ENCODE data around the gene NFE2. TPM values are rescaled to one million over a fixed set of nuclear protein-coding genes. Genes with fewer than 3 reads are reported as not detected.
A peak's percentile ranks its signal among the peaks of the same experiment; 100 is the strongest.

NFE2 gene
- total RNA-seq, 1 donor from 2014 or later, result 4.3 TPM

DNA sequence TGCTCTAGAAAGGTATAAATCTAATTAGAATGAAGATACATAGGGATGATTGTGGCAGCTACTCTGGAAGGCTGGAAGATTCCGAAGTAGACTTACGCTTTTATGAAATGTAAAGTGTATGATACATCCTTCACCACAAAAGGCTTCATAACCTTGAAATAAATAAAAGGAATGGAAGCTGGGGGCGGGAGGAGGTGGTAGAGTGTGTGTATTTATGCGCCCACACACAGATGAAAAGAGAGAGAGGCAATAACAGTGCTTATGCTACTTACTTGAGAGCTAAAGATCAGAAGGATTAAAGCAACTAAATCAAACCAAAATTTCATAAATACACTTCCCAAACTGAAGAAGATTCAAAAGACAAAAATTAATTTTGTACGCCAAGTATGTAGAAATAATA lies 51.3 kb downstream of the NFE2 start:
- DNase-seq, result no peak

DNA sequence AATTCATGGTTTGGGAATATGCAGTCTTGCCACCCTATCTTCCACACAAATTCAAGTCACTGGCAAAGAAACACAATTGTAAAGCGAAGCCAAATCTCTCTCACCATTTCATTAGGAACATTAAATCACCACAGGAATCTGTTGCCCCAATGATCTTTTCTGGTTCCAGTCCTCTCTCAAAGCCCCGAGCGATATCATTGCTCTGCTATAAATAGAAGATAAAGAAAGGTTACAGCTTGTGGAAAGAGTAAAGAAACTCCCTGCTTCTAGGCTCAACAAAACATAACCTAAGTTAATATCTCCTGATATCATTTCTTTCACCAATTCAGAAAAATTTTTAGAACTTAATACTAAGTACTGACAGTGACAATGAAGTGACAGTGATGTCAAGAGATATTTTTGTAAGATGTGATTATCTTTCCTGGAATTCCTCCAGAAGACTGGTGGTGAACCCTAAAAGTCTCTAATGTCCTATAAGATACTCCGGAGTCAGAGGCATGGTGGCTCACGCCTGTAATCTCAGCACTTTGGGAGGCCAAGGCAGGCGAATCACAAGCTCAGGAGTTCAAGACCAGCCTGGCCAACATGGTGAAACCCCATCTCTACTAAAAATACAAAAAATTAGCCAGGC lies 54.7 kb downstream of the NFE2 start:
- DNase-seq, result no peak

Small RNAs within 50 kb of the gene (small RNA-seq; reads per million reads assigned to genes)
- 174 reads per million, percentile 97 among the genes with 10 or more reads in this experiment for gene MIR148B (ENCODE audit: low replicate concordance)
- gene RN7SL390P (ENCODE audit: low replicate concordance), result not detected
- not detected for gene RN7SL744P (ENCODE audit: low replicate concordance)
- not detected for gene RNU6-950P (ENCODE audit: low replicate concordance)

Other genes starting within 250 kb of the NFE2 start
- gene HOXC4, start 247.2 kb downstream of the NFE2 start, total RNA-seq, result 0.21 TPM
- gene SMUG1, start 112.0 kb downstream of the NFE2 start, total RNA-seq, result 22.1 TPM
- gene CBX5, start 20.9 kb downstream of the NFE2 start, total RNA-seq, result 77.2 TPM
- 618 TPM for gene HNRNPA1, start 20.3 kb downstream of the NFE2 start, total RNA-seq
- 147 TPM for gene COPZ1, start 24.1 kb upstream of the NFE2 start, total RNA-seq
- gene GPR84, start 63.5 kb upstream of the NFE2 start, total RNA-seq, result not detected
- gene ZNF385A, start 83.7 kb upstream of the NFE2 start, total RNA-seq, result 30.4 TPM
- gene ITGA5, start 118.3 kb upstream of the NFE2 start, total RNA-seq, result 112 TPM
- gene GTSF1, start 172.6 kb upstream of the NFE2 start, total RNA-seq, result not detected
- 2.7 TPM for gene NCKAP1L, start 196.7 kb upstream of the NFE2 start, total RNA-seq
- 3.0 TPM for gene PDE1B, start 248.6 kb upstream of the NFE2 start, total RNA-seq

Data from tongue (tissue), 3 donors.